ENCODE data around the gene MAP3K19.
"Not testable (repeated sequence)": the region's sequence is repeated elsewhere in the genome, so short reads cannot be mapped to it uniquely, and the experiment has no call there.

Gene MAP3K19

GRCh38 chr2:135047300-135047699, at the start of gene MAP3K19:
Gene MAP3K19, minus strand, starts transcription at chr2:135047447. Its CDS starts 22,800 bp downstream, at chr2:135024647.
- DNase-seq (ENCODE audit: low read depth, low spot score): no peak

- no peak for DNase-seq (ENCODE audit: low read depth, low spot score)
Measured at GRCh38 chr2:135096665-135097446, 49.6 kb upstream of the MAP3K19 start.

- DNase-seq (ENCODE audit: low read depth, low spot score): no peak
Measured at GRCh38 chr2:135095591-135095990, 48.3 kb upstream of the MAP3K19 start.

GRCh38 chr2:135094508-135094907, 47.3 kb upstream of the MAP3K19 start:
- DNase-seq (ENCODE audit: low read depth, low spot score): no peak

- no peak for DNase-seq (ENCODE audit: low read depth, low spot score)
Measured at GRCh38 chr2:135093670-135094330, 46.6 kb upstream of the MAP3K19 start.

- no peak for DNase-seq (ENCODE audit: low read depth, low spot score)
Measured at GRCh38 chr2:135093193-135093592, 45.9 kb upstream of the MAP3K19 start.

- no peak for DNase-seq (ENCODE audit: low read depth, low spot score)
Measured at GRCh38 chr2:135091681-135092080, 44.4 kb upstream of the MAP3K19 start.

- not testable (repeated sequence) for DNase-seq (ENCODE audit: low read depth, low spot score)
Measured at GRCh38 chr2:135089597-135089996, 42.4 kb upstream of the MAP3K19 start.

- no peak for DNase-seq (ENCODE audit: low read depth, low spot score)
Measured at GRCh38 chr2:135086222-135086621, 39.0 kb upstream of the MAP3K19 start.

GRCh38 chr2:135078417-135078816, 31.2 kb upstream of the MAP3K19 start:
- no peak for DNase-seq (ENCODE audit: low read depth, low spot score)

GRCh38 chr2:135076556-135076955, 29.3 kb upstream of the MAP3K19 start:
- no peak for DNase-seq (ENCODE audit: low read depth, low spot score)

- DNase-seq (ENCODE audit: low read depth, low spot score): no peak
Measured at GRCh38 chr2:135074216-135074615, 27.0 kb upstream of the MAP3K19 start.

- DNase-seq (ENCODE audit: low read depth, low spot score): no peak
Measured at GRCh38 chr2:135072125-135072997, 25.1 kb upstream of the MAP3K19 start.

GRCh38 chr2:135066710-135067109, 19.5 kb upstream of the MAP3K19 start:
- DNase-seq (ENCODE audit: low read depth, low spot score): no peak

GRCh38 chr2:135064149-135064548, 16.9 kb upstream of the MAP3K19 start:
- no peak for DNase-seq (ENCODE audit: low read depth, low spot score)

- DNase-seq (ENCODE audit: low read depth, low spot score): no peak
Measured at GRCh38 chr2:135063210-135063609, 16.0 kb upstream of the MAP3K19 start.

GRCh38 chr2:135059577-135059976, 12.3 kb upstream of the MAP3K19 start:
- no peak for DNase-seq (ENCODE audit: low read depth, low spot score)

- no peak for DNase-seq (ENCODE audit: low read depth, low spot score)
Measured at GRCh38 chr2:135056790-135057189, 9.5 kb upstream of the MAP3K19 start.

- DNase-seq (ENCODE audit: low read depth, low spot score): no peak
Measured at GRCh38 chr2:135055182-135055786, 8.0 kb upstream of the MAP3K19 start.

- DNase-seq (ENCODE audit: low read depth, low spot score): no peak
Measured at GRCh38 chr2:135052997-135053474, 5.8 kb upstream of the MAP3K19 start.

GRCh38 chr2:135052042-135052876, 5.0 kb upstream of the MAP3K19 start, which contains the start of gene RAB3GAP1:
Gene RAB3GAP1, plus strand, starts transcription at chr2:135052292. Its CDS starts 16 bp downstream, at chr2:135052308.
- peak; percentile 85 for DNase-seq (ENCODE audit: low read depth, low spot score)

All from ELF-1 (cell line).